UCSD-AML1 (cell line): ENCODE results near the gene DOCK2.

Source experiments
- DNase-seq: peaks from one replicate; lab custom pipeline; 2025; ENCODE audit not compliant: unreplicated experiment; lab: John Stamatoyannopoulos, UW

Gene DOCK2

DNA sequence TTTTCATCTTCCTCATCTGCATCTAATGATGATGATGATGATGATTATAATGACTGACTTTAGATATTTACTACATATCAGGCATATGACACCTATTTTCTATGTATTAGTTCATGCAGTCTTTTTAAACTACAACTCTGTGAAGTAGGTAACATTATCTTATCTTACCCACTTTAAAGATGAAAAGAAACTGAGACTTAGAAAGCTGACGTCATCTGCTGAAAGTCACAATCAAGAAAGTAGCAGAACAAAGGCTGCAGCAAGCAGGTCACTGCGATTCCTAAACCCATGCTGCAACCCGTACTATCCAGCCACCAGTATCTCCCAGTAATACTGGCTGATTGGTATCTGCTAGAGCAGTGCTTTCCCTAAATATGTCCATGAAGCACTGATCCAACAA lies 383.3 kb downstream of the DOCK2 start:
- no peak for DNase-seq

DNA sequence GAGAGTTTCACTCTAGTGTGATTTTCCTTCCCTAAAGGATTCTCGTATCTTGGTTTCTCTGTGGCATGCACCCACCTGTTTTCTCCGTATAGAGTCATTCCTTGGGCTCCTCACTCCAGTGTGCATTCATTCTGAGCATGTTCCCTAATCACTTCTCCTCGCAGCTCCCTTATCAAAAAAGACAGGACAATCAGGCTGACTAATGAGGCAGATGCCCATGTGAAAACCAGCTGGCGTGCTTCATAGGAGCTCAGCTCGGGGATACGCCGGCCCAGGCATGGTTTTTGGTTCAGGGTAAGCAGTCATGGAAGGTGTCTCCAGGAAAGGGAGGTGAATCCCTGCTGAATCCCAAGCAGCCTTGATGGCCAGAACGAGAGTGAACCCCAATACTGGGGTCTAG lies 384.4 kb downstream of the DOCK2 start:
- DNase-seq = no peak

DNA sequence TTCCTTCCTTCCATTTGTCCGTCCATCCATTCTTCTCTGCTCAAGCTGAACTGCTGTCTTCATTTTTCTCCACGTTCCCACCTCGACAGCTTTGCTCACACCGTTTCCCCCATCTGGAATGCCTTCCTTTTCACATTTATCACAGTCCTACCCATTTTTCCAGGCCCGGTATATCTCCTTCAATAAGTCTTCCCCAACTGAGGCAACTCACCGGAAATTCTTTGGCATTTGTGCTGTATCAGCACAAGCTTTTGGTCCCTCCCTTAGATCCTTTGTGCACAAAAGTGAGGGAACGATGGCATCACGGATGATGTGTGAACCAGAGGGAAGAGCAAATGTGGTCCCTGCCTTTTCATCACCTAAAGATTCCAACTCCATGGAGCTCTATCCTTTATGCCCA lies 388.8 kb downstream of the DOCK2 start:
- no peak for DNase-seq

DNA sequence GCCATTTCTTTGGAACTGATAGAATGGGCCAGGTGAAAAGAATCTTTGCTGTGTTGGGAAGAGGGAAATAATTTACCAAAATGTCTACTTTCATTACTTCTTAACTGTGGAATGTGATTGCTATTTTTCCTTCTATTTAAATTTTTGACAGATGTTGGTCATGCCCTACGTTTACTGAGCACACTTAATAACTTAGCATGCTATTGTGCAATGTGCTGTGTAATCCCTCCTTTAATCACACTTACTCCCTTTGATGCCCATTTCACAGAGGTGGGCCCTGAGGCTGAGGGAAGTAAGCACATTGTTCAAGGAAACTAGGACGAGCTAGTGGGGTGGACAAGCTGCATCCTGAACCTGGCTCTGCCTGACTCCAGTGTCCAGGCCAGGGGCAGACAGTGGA lies 391.0 kb downstream of the DOCK2 start:
- no peak for DNase-seq

DNA sequence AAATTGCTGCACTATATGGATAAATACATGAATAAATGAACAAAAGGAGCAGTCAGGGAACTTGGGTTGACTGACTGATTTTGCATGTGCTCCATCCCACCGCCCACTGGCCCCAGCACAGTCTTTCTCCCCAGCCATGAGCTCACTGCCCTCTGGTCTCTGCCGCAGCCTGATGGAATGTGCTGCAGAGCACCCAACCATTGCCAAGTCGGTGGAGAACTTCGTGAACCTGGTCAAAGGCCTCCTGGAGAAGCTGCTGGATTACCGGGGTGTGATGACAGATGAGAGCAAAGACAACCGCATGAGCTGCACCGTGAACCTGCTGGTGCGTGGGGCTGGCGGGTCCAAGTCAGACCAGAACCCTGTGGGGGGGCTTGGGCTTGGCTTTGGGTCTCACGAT lies 397.2 kb downstream of the DOCK2 start:
- no peak for DNase-seq

DNA sequence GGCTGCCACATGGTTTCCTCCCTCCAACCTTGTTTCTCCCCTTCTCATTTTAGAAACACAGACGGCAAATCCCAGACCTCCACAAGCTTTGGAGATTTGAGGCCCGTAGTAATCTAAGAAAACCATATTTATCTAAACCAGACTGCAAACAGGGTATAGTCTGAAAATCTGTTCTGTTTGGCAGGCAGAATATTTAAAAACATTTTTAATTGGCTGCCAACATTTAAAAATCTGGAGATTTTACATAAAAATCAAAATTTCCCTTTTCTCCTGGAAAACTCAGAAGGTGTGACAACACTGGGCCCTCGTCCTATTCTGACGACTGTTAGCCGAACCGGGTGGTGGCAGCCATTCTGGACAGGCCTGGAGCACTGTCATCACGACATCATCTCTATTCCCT lies 401.2 kb downstream of the DOCK2 start:
- DNase-seq = no peak

DNA sequence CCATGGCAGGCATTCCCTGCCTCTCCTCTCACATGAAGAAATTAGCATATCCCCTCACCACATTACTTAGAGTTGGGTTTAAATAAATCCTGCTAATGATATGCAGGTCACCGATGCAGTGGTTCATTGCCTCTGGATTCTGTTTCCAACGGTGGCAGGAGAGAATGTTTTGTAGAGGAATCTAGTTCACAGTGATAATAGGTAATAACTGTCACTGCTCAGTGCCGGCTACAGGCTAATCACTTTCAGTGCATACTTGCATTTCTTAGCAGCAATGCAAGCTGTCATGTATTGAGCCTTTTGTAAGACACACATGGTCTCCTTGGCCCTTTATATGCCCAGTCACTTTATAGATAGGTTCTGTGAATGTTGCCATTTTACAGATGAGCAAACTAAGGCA lies 402.8 kb downstream of the DOCK2 start:
- DNase-seq = no peak

DNA sequence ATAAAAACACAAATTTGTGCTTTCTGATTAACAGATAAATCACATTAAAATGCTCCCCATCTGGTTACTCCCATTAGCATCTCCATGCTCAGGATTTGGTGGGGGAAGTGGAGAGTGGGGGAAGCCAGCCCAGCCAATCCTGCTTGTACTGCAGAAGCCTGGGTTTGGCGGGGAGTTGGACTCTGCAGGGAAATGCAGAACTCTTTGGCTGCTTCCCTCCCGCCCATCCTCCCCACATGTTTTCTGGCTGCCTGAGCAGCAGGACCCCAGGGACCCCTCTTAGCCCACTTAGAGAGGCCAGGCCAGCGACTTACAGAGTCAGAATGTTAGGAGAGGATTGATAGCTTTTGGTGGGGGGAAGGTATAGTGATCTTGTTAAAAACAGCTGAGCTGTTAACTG lies 409.2 kb downstream of the DOCK2 start:
- no peak for DNase-seq

DNA sequence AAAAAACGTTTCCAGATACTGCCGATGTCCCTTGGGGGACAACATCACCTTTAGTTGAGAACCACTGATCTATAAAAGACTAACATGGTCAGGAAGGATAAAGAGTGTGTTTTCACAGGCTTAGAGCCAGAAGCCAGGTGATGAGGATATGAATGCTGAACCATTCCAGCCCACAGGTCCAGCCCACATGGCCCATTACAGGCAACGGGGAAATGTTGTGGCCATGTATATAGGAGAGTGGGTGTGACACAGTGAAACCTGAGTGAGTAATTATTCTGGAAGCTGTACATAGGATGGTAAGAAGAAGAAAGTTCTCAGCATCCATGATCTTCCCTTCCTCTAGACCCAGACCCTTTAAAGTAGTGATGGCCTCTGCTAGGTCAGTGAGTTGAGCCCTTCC lies 412.6 kb downstream of the DOCK2 start:
- no peak for DNase-seq

DNA sequence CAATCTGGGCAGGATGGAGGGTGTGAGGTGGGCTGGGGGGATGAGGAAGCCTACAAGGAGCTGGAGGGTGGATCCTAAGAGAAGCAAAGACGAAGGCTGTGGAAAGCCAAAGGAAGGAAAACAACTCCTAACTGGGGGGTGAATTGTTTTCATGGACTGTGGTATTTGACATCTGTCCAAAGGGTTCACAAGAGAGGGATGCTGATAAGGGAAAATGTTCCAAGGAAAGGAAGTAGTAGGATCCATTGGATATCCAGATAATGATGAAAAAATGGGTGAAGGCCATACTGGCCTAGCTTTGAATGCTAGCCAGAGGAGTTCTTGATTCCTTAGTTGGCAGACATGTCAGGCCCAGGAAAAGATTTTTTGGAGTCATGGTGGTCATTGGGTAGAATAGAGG lies 416.8 kb downstream of the DOCK2 start:
- no peak for DNase-seq

DNA sequence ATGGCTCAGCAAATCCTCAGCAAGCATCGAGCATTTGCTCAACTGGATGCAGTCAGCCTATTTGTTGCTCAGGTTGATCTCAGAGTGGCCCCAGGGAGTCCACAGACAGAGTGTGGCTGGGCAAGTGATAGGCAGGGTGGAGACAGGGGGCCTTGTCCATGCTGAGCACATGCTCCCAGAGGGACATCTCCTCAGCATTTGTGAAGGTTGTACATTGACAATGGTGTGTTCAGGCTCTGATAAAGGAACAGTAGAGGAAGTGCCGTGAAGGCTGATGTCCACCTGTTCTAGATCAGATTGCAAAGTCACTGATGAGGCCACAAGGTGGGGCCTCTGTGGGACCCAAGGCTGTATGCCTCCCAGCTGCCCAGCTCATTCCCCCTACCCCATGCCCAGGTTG lies 418.5 kb downstream of the DOCK2 start:
- no peak for DNase-seq

DNA sequence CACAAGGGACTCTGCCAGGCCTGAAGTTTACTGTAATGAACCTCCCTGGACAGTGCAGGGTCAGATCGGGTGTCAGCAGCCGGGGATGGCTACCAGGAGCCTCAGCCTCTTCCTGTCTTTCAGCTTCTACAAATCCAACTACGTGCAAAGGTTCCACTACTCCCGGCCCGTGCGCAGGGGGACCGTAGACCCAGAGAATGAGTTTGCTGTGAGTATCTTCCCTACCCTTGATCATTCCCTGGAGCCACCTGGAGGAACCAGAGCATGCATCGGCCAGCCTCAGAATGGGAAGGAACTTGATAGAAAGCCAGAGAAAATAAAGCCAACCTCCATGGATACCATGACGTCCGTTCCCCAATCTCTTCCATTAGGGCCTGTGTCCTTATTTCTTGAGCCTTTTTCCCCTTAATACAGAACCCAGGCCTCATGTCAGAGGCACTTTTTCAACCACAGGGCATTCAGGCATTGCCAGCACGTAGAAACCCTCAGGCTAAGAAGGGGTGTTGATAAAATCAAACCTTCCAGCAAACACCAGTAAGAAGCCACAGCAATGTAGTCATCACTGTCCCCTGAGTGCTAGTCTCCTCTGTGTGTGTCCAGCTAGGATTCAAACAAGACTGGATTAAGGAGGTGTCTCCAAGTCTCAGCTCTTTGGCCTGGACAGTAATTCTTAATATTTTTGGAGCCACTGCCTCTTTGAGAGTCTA lies 419.6 kb downstream of the DOCK2 start:
- DNase-seq = no peak

DNA sequence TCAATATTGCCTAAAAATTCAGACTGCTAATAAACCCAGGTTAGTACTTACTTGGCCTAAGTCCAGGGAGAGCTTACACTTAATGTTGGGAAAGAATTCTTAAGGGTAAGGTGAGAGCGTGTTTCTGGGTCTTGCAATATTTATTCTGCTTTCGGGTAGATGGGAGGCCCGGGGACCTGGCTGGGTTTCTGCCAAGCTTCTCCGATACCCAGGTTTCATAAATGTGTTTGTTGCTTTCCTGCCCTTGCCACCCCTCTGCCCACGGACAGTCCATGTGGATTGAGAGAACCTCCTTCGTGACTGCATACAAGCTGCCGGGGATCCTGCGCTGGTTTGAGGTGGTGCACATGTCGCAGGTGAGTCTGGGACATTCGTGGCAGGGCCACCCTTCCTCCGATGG lies 420.2 kb downstream of the DOCK2 start:
- DNase-seq = no peak

DNA sequence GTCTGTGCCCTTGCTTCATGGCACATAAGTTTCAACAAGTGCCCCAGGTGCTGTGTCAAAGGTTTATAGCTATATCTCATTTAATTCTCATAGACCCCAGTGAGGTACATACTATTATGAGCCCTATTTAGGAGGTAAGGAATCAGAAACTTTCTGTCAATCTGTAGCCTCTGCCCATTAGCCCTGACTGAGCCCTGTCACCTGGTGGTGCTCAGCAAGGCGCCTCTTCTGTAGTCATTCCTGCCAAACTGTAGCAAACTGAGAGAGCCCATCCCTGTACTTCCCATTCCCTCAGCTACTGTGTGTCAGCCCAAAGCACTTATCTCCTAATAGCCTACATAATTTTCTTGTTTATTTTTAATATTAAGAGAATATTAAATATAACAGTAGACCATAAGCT lies 422.1 kb downstream of the DOCK2 start:
- DNase-seq = no peak

DNA sequence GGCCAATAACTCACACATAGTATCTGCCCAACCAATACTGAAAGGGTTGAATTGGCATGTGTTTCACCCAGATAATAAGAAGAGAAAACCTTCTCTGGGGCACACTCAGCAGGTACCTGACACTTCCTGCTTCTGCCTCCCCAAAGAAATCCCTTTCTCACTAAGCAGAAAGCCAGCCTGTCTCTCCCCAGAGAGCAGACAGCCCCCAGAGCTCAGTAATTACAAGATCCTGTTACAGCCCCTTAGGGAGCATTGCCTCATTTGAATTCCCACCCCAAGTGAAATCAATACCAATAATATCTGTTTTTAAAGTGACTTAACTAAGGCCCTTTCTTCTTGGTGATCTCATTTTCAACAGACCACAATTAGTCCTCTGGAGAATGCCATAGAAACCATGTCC lies 430.1 kb downstream of the DOCK2 start:
- DNase-seq = no peak

DNA sequence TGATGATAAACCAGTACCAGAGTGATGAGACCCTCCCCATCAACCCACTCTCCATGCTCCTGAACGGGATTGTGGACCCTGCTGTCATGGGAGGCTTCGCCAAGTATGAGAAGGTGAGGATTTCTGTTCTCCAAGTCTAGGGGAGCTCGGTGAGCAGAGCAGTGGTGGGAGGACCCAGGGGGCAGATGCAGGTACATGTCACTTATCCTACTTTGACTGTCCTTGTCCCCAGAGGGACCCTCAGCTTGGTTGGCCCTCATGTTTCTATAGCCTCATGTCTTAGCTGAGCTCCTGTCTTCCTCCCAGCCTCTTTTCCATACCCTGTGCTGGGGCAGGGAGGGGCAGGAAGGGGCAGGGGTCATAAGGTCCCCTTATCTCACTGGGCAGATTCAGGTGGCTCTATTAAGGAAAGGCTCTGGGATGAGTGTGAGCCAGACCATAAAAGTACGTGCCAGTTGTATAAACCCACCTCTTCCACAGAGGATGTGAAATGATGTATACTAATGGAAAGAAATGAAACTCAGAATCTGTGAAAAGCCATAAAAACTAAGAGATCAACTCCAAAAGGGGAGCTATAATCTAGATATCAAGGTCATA lies 430.6 kb downstream of the DOCK2 start:
- DNase-seq = no peak

DNA sequence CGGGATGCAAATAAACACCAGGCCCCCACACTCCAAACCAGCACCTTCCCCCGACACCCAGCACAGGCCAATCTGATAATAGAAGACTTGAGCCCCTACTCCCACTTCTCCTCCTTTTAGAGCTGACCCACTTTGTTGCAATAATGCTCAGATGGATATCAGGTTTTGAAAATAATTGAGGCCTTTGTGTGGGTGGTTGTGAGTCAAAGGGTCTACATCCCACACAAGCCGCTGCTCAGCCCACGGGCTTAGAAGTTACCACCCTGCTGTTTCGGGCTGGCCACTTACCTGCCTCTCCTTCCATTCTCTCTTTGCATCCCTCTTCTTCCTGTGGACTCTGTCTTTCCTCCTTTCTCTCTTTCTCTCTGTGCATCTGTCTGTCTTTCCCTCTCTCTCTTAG lies 432.4 kb downstream of the DOCK2 start:
- no peak for DNase-seq

DNA sequence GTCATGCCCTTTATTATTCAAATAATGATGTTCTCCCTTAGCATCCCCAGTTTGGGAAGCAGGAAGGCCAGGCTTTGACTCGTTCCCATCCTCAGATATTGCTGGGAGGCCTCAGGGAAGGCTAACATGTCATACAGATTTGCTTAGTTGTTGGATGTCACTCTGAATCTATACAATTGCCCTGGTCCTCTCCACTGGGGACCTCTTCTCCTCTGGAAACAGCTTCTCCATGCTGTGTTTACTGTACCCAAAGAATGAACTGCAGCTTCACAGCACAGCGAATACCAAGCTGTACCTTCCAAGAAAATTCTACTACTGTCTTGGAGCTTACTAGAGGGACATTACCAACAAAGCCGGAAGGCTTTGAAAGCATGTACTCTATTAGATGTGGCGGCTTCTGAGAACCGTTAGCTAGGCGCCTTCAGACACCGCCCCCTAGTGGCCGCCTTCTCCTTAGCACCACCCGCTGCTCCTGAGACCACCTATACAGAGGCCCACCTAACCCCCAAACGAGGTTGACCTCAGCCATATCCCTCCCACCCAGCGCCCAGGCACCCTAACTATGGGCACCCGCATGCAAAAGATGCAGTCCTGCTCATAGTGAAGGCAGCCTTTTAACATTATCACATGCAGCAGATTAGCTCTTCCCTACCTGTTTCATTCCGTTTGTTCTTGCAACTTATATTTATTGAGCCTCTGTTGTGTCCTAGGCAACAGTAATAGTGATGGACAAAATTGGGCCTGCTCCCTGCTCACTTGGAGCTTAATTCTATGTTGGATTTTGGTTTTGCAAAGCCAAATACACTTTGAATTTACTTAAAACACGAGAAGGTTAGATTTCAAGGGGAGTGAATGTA lies 433.7 kb downstream of the DOCK2 start:
- DNase-seq = no peak

DNA sequence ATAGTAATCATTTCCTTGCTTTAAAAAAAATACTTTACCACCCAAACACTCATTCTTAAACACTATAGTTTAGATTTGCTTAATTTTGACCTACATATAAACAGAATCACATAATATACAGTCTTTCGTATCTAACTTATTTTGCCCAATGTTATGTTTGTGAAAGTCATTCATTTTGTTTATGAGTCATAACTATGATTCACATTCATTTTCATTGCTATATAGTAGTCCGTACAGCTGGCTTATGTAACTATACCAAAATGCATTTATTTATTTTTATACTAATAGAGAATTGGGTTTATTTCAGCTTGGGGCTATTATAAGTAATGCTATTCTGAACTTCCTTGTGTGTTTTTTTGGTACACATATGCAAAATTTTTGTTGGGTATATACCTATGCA lies 434.7 kb downstream of the DOCK2 start:
- DNase-seq = no peak

DNA sequence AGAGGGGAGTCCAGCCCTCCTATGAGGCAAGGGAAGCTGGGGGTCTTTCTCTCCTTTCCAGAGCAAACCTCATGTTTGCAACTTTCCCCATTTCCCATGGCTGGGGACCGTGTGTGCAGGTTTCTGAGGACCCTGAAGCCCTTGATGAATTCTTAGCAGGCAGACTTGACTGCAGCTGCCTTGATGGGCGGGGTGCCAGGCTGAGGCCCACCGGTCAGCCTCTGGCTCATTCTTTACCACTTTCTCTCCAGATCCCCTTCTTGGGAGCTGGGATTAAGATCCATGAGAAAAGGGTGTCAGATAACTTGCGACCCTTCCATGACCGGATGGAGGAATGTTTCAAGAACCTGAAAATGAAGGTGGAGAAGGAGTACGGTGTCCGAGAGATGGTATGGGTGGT lies 438.6 kb downstream of the DOCK2 start:
- no peak for DNase-seq

DNA sequence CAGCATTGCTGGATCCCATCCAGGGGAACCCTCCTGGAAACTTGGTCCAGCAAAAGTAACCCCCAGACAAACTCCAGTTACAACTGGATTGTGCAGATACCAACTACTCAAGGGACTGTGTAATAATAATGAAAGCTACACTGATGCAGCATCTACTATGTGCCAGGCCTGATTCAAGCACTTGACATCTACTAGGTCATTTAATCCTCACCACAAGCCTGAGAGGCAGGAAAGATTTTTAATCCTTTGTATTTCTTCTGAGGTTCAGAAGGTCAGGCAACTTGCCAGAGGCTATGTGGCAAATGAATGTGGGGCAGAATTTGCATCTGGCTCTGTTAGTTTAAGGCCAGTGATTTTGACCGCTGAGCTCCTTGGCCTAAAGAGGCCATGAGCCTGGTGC lies 439.1 kb downstream of the DOCK2 start:
- DNase-seq = no peak

DNA sequence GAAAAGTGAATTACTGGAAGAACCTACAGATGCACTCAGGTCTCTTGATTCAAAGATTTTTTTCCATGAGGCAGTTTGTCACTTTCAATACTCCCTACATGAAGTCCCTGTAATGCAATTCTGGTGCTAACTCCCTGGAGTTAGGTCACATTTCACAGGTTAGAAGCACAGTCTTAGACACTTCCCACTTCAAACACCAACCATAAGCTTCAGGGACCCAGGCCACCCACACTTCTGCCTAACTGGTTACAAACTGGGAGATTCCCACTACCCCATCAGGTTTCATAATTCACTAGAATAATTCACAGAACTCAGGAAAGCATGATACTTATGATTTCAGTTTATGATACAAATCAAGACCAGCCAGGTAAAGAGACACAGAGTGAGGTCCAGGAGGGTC lies 439.7 kb downstream of the DOCK2 start:
- DNase-seq = no peak
